Measurements from ENCODE around the gene DLG2. TPM values are rescaled to one million over a fixed set of nuclear protein-coding genes. Genes with fewer than 3 reads are reported as not detected.
A peak's percentile ranks its signal among the peaks of the same experiment; 100 is the strongest.

The DLG2 gene
- total and polyA plus RNA-seq, 2 donors, result 4.8 to 6.6 TPM

DNA sequence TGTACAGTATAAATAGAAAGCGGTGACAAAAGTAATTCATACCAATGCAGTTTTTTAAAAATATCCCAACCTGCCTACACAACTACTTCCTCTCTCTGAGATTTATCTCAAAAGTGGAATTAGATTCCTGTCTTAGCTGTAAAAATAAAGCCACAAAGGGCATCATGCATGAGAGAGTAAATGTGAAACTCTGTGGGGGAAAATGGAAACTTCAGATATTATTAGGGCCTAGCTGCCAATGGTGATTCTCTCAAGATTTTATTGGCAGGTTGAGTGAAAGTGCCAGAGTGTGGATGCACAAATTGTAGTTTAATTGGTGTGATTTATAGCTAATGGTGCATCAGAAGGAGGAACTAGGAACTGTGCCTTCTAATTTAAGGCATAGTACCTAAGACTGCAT, 1984.0 kb downstream of the DLG2 start:
- no peak for DNase-seq (ENCODE audit: low read depth in 6 of 9, low spot score in 9 of 9)
- no peak overlapping the region for H3K4me3 ChIP-seq (ENCODE audit: low read length in 2 of 2)
- no peaks in the 10 kb centered on the region for H3K36me3 ChIP-seq (ENCODE audit: control insufficient read depth in 2 of 2, insufficient read depth in 2 of 2, low read length in 1 of 2)
- H3K4me1 ChIP-seq (ENCODE audit: control insufficient read depth in 2 of 2, insufficient read depth in 2 of 2, low read length in 2 of 2), result peaks cover 0 to 3% of the 10 kb centered on the region in 2 donors
- no peaks in the 10 kb centered on the region for H3K27me3 ChIP-seq (ENCODE audit: control insufficient read depth in 2 of 2, insufficient read depth in 1 of 2, low read length in 1 of 2)
- WGBS, result 95% methylated on average over 1 of the region's 1 CpG
- H3K9me3 ChIP-seq (ENCODE audit: control insufficient read depth in 2 of 2, insufficient read depth in 1 of 2, low read length in 1 of 2), result no peaks in the 10 kb centered on the region
- H3K27ac ChIP-seq (ENCODE audit: low read depth in 1 of 2, low read length in 1 of 2), result no peak overlapping the region

DNA sequence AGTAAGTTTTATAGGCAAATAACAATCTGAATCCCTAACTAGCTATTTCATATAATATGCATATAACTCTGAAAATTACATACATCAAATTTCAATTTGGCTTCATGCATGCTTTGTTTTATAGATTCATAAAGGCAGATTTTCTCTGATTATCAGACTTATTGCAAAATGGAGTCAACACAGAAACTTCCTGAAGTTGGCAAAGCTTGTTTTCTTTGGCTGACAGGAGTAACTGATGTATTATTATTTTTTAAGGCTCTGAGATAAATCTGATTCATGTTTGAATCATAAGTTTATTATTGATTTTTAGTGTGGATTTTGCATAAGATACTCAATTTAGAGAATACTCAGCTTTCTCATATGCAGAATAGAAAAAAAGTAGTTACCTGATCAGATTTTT, 1984.6 kb downstream of the DLG2 start:
- Histone ChIP-seq H3K4me3 (ENCODE audit: low read length in 2 of 2) (no peak overlapping the region), H3K27me3 (ENCODE audit: control insufficient read depth in 2 of 2, insufficient read depth in 1 of 2, low read length in 1 of 2) (no peaks in the 10 kb centered on the region), H3K9me3 (ENCODE audit: control insufficient read depth in 2 of 2, insufficient read depth in 1 of 2, low read length in 1 of 2) (no peaks in the 10 kb centered on the region), H3K36me3 (ENCODE audit: control insufficient read depth in 2 of 2, insufficient read depth in 2 of 2, low read length in 1 of 2) (no peaks in the 10 kb centered on the region), H3K27ac (ENCODE audit: low read depth in 1 of 2, low read length in 1 of 2) (no peak overlapping the region), H3K4me1 (ENCODE audit: control insufficient read depth in 2 of 2, insufficient read depth in 2 of 2, low read length in 2 of 2) (peaks cover 0 to 3% of the 10 kb centered on the region in 2 donors)
- DNase-seq (ENCODE audit: low read depth in 6 of 9, low spot score in 9 of 9), result no peak

DNA sequence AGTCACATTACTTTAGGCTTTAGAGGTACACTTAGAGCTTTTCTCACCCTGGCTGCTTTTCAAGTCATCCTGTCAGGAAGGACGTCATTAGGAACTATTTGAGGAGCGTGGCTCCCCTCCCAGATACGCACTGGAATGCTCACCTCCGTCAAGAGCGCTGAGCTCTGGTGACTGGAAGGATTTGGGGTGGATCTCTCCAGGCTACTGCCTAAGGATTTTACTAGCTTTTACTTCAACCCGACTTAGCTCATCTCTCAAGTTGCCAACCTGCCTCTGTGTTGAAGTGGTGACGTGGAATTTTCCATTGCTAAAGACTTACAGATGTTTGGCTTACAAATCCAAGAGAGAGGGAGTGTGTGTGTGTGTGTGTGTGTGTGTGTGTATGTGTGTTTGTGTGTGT, 1985.6 kb downstream of the DLG2 start:
- Histone ChIP-seq H3K9me3 (ENCODE audit: control insufficient read depth in 2 of 2, insufficient read depth in 1 of 2, low read length in 1 of 2) (no peaks in the 10 kb centered on the region), H3K4me1 (ENCODE audit: control insufficient read depth in 2 of 2, insufficient read depth in 2 of 2, low read length in 2 of 2) (peaks cover 0 to 3% of the 10 kb centered on the region in 2 donors), H3K36me3 (ENCODE audit: control insufficient read depth in 2 of 2, insufficient read depth in 2 of 2, low read length in 1 of 2) (no peaks in the 10 kb centered on the region), H3K4me3 (ENCODE audit: low read length in 2 of 2) (no peak overlapping the region), H3K27ac (ENCODE audit: low read depth in 1 of 2, low read length in 1 of 2) (peak overlapping the region in 1 of 2 donors; percentile 7), H3K27me3 (ENCODE audit: control insufficient read depth in 2 of 2, insufficient read depth in 1 of 2, low read length in 1 of 2) (no peaks in the 10 kb centered on the region)
- WGBS, result 80% methylated on average over 7 of the region's 7 CpGs
- no peak for DNase-seq (ENCODE audit: low read depth in 6 of 9, low spot score in 9 of 9)

DNA sequence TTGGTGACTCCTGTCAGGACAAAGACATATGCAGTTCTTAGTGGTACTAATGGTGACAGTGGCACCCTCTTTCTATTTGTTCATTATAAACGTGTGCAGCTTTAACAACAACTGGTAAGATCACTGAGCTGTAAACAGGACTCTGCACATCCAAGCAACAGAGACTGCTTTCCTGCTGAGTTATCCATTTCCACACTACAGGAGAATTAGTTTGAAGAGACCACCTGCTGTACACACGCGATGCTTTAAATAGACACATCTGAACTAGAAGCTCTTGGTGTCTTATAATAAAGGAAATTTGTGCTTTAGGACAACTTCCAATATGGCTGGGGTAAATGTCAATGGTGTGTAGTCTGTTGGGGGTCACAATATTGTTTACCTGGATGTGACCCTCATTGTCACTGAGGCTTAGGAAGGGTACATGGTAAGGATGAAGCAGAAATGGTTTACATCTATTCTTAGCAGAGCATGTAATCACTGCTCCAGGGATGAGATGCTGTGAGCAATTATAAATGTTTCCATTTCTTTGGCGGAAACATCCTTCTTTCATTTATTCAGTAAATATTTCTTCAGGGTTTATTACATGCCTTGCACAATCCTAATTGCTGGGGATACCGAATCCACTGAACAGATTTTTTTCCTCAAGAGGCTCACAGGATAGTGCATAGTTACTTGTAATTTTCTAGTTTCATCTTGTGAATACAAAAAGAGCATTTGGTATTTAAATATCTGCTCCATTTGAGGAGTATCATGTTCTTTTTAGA, 1987.0 kb downstream of the DLG2 start:
- 88% methylated on average over 5 of the region's 5 CpGs for WGBS
- Histone ChIP-seq H3K27me3 (ENCODE audit: control insufficient read depth in 2 of 2, insufficient read depth in 1 of 2, low read length in 1 of 2) (no peaks in the 10 kb centered on the region), H3K4me3 (ENCODE audit: low read length in 2 of 2) (no peak overlapping the region), H3K36me3 (ENCODE audit: control insufficient read depth in 2 of 2, insufficient read depth in 2 of 2, low read length in 1 of 2) (no peaks in the 10 kb centered on the region), H3K4me1 (ENCODE audit: control insufficient read depth in 2 of 2, insufficient read depth in 2 of 2, low read length in 2 of 2) (peaks cover 0 to 3% of the 10 kb centered on the region in 2 donors), H3K27ac (ENCODE audit: low read depth in 1 of 2, low read length in 1 of 2) (peak overlapping the region in 1 of 2 donors; percentile 10), H3K9me3 (ENCODE audit: control insufficient read depth in 2 of 2, insufficient read depth in 1 of 2, low read length in 1 of 2) (no peaks in the 10 kb centered on the region)
- DNase-seq (ENCODE audit: low read depth in 6 of 9, low spot score in 9 of 9), result no peak

DNA sequence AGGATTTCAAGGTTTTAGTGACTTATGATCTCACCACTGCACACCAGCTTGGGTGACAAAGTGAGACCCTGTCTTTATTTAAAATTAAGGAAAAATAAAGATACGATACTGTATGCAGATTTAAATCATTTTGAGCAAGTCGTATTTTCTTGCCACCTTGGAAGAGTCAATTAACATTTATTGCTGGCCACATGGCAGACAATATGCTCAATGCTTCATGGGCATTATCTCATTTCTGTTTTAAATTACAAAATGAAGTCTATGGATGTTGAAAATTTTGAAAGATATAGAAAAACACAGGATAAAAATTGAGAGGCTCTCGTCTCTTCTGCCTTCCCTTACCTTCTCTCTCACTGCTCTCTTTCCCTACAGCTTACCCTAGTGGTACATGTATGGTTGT, 1992.0 kb downstream of the DLG2 start:
- Histone ChIP-seq H3K36me3 (ENCODE audit: control insufficient read depth in 2 of 2, insufficient read depth in 2 of 2, low read length in 1 of 2) (no peaks in the 10 kb centered on the region), H3K4me3 (ENCODE audit: low read length in 2 of 2) (no peak overlapping the region), H3K9me3 (ENCODE audit: control insufficient read depth in 2 of 2, insufficient read depth in 1 of 2, low read length in 1 of 2) (no peaks in the 10 kb centered on the region), H3K27me3 (ENCODE audit: control insufficient read depth in 2 of 2, insufficient read depth in 1 of 2, low read length in 1 of 2) (no peaks in the 10 kb centered on the region), H3K27ac (ENCODE audit: low read depth in 1 of 2, low read length in 1 of 2) (no peak overlapping the region), H3K4me1 (ENCODE audit: control insufficient read depth in 2 of 2, insufficient read depth in 2 of 2, low read length in 2 of 2) (no peaks in the 10 kb centered on the region)
- 85% methylated on average over 3 of the region's 3 CpGs for WGBS
- DNase-seq (ENCODE audit: low read depth in 6 of 9, low spot score in 9 of 9), result no peak

DNA sequence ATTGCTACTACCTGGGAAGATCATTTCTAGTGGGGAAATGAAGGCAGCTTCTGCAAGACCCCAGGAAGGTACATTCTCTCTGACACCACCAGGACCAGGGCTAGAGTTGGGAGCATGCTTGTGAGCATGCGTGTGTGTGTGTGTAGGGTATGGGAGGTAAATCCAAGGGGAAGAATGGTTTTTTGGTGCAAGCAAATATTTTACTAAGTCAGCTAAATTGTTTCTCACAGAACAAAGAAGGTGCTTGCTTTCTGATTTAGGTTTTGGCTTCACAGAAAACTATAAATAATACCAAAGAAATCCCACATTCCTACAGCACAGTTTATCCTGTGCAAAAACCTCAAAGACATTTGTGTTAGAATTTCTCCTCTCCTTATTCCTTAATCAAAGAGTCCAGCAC, 1996.9 kb downstream of the DLG2 start:
- Histone ChIP-seq H3K27ac (ENCODE audit: low read depth in 1 of 2, low read length in 1 of 2) (no peak overlapping the region), H3K36me3 (ENCODE audit: control insufficient read depth in 2 of 2, insufficient read depth in 2 of 2, low read length in 1 of 2) (no peaks in the 10 kb centered on the region), H3K4me3 (ENCODE audit: low read length in 2 of 2) (no peak overlapping the region), H3K27me3 (ENCODE audit: control insufficient read depth in 2 of 2, insufficient read depth in 1 of 2, low read length in 1 of 2) (no peaks in the 10 kb centered on the region), H3K9me3 (ENCODE audit: control insufficient read depth in 2 of 2, insufficient read depth in 1 of 2, low read length in 1 of 2) (no peaks in the 10 kb centered on the region), H3K4me1 (ENCODE audit: control insufficient read depth in 2 of 2, insufficient read depth in 2 of 2, low read length in 2 of 2) (no peaks in the 10 kb centered on the region)
- no peak for DNase-seq (ENCODE audit: low read depth in 6 of 9, low spot score in 9 of 9)
- WGBS, result 100% methylated on average over 1 of the region's 1 CpG

DNA sequence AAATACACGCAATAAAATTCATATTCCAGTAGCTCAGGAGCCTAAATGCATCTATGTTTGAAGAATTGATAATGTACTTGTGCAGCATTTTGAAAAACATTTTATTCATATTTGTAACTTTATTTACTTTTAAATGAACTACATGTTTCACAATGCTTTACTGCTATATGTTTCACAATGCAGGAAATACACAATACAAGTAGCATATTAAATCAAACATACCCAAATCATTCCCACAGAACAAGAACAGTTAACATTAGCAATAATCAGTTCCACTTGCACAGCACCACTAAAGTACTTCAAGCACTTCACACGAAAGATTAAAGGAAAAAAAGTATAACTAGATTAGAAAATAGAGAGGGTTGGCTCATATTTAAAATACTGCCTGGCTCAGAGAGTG, 1997.4 kb downstream of the DLG2 start:
- DNase-seq (ENCODE audit: low read depth in 6 of 9, low spot score in 9 of 9), result no peak
- WGBS, result 61% methylated on average over 2 of the region's 2 CpGs
- H3K4me1 ChIP-seq (ENCODE audit: control insufficient read depth in 2 of 2, insufficient read depth in 2 of 2, low read length in 2 of 2), result no peaks in the 10 kb centered on the region
- H3K27me3 ChIP-seq (ENCODE audit: control insufficient read depth in 2 of 2, insufficient read depth in 1 of 2, low read length in 1 of 2), result no peaks in the 10 kb centered on the region
- H3K9me3 ChIP-seq (ENCODE audit: control insufficient read depth in 2 of 2, insufficient read depth in 1 of 2, low read length in 1 of 2), result no peaks in the 10 kb centered on the region
- H3K4me3 ChIP-seq (ENCODE audit: low read length in 2 of 2), result no peak overlapping the region
- no peaks in the 10 kb centered on the region for H3K36me3 ChIP-seq (ENCODE audit: control insufficient read depth in 2 of 2, insufficient read depth in 2 of 2, low read length in 1 of 2)
- H3K27ac ChIP-seq (ENCODE audit: low read depth in 1 of 2, low read length in 1 of 2), result no peak overlapping the region

DNA sequence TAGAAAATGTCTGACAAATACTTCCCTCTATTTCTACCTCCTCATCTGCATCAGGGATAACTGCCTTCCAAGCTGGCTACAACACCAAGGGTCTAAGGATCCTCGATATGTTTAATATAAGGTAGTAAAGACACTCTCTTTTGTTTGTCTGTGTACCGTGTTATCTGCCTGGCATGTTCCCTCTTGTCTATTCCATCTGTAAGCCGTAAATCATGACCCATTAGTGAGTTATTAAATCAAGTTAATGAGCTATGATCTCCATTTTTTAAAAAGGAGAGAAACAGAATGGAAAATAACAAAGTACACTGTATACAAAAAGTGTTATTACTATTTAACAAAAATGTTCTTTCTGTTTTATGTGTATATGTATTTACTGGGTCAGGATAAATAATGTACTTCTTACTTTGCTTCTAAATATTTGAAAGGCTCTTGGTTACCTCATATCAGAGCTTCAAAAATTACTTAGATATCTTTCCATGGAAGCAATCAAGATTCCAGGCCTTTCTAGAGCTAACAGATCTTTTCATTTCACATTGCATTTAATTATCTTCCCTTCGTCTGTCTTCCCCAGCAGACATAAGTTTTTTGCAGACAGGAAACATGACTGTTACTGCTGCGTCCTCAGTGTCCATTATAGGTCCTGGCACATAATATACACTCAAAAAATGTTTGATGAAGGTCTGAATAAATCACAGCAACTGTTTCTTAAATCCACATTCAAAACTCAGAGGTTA, 1998.4 kb downstream of the DLG2 start:
- H3K9me3 ChIP-seq (ENCODE audit: control insufficient read depth in 2 of 2, insufficient read depth in 1 of 2, low read length in 1 of 2), result no peaks in the 10 kb centered on the region
- H3K4me1 ChIP-seq (ENCODE audit: control insufficient read depth in 2 of 2, insufficient read depth in 2 of 2, low read length in 2 of 2), result no peaks in the 10 kb centered on the region
- WGBS, result 77% methylated on average over 5 of the region's 5 CpGs
- no peak overlapping the region for H3K27ac ChIP-seq (ENCODE audit: low read depth in 1 of 2, low read length in 1 of 2)
- no peak overlapping the region for H3K4me3 ChIP-seq (ENCODE audit: low read length in 2 of 2)
- DNase-seq (ENCODE audit: low read depth in 6 of 9, low spot score in 9 of 9), result no peak
- H3K36me3 ChIP-seq (ENCODE audit: control insufficient read depth in 2 of 2, insufficient read depth in 2 of 2, low read length in 1 of 2), result no peaks in the 10 kb centered on the region
- no peaks in the 10 kb centered on the region for H3K27me3 ChIP-seq (ENCODE audit: control insufficient read depth in 2 of 2, insufficient read depth in 1 of 2, low read length in 1 of 2)

DNA sequence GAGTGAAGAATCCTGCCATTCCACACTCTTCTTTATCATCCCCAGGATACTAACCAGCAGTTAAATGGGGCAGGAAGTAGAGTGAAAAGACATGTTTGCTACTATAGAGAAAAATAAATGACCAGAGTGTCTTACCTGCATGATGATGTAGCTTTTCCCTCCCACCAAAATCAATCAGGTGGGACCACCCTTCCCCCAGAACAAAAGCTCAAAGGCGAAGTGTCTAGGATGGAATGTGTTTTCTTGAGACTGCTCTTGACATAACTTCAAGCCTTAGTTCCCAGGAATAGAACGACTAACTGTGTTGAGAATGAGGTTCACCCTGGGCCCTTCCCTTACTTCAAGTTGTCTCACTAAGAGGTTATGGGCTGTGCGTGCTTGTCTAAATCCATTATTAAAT, 2001.8 kb downstream of the DLG2 start:
- WGBS, result 94% methylated on average over 3 of the region's 3 CpGs
- H3K4me1 ChIP-seq (ENCODE audit: control insufficient read depth in 2 of 2, insufficient read depth in 2 of 2, low read length in 2 of 2), result no peaks in the 10 kb centered on the region
- no peaks in the 10 kb centered on the region for H3K36me3 ChIP-seq (ENCODE audit: control insufficient read depth in 2 of 2, insufficient read depth in 2 of 2, low read length in 1 of 2)
- no peak for DNase-seq (ENCODE audit: low read depth in 6 of 9, low spot score in 9 of 9)
- no peaks in the 10 kb centered on the region for H3K9me3 ChIP-seq (ENCODE audit: control insufficient read depth in 2 of 2, insufficient read depth in 1 of 2, low read length in 1 of 2)
- no peak overlapping the region for H3K4me3 ChIP-seq (ENCODE audit: low read length in 2 of 2)
- no peaks in the 10 kb centered on the region for H3K27me3 ChIP-seq (ENCODE audit: control insufficient read depth in 2 of 2, insufficient read depth in 1 of 2, low read length in 1 of 2)
- H3K27ac ChIP-seq (ENCODE audit: low read depth in 1 of 2, low read length in 1 of 2), result no peak overlapping the region

Measured in thymus (tissue), 11 donors.